H9 (cell line): ENCODE measurements around the gene SRL. TPM values are rescaled to one million over a fixed set of nuclear protein-coding genes. Genes with fewer than 3 reads are reported as not detected.

ENCODE experiments used
- DNase-seq: peaks from one replicate; pipeline ENCODE4 v3.0.0-alpha.2; 2017
- H2AFZ ChIP-seq: one replicate; pipeline ENCODE4 v1.6.1; 2013; ENCODE audit warnings: mild to moderate bottlenecking, low read length, control low read depth, moderate library complexity
- H2AK5ac ChIP-seq: 2 replicates; pipeline ENCODE4 v1.6.1; 2013; ENCODE audit warnings: low read length, control low read depth, mixed read lengths; ENCODE audit not compliant: insufficient read length
- H2BK120ac ChIP-seq: one replicate; pipeline ENCODE4 v1.6.1; 2013; ENCODE audit warnings: low read depth, mild to moderate bottlenecking, low read length, control low read depth, inconsistent platforms; ENCODE audit not compliant: poor library complexity, severe bottlenecking
- H2BK12ac ChIP-seq: 2 replicates; pipeline ENCODE4 v1.6.1; 2013; ENCODE audit warnings: low read length, control low read depth, mixed read lengths, low read depth; ENCODE audit not compliant: insufficient read length
- H2BK15ac ChIP-seq: 2 replicates; pipeline ENCODE4 v1.6.1; 2013; ENCODE audit warnings: low read depth, low read length, control low read depth
- H2BK20ac ChIP-seq: one replicate; pipeline ENCODE4 v1.6.1; 2013; ENCODE audit warnings: low read depth, mild to moderate bottlenecking, low read length, control low read depth, inconsistent platforms; ENCODE audit not compliant: poor library complexity, severe bottlenecking
- H2BK5ac ChIP-seq: 2 replicates; pipeline ENCODE4 v1.6.1; 2013; ENCODE audit warnings: low read length, control low read depth, mixed read lengths; ENCODE audit not compliant: insufficient read length
- H3K14ac ChIP-seq: 2 replicates; pipeline ENCODE4 v1.6.1; 2013; ENCODE audit warnings: low read length, control low read depth; ENCODE audit not compliant: insufficient read depth
- H3K18ac ChIP-seq: 2 replicates; pipeline ENCODE4 v1.6.1; 2013; ENCODE audit warnings: low read depth, mild to moderate bottlenecking, mixed read lengths, low read length, control low read depth; ENCODE audit not compliant: insufficient read length
- H3K23ac ChIP-seq: 2 replicates; pipeline ENCODE4 v1.6.1; 2013; ENCODE audit warnings: low read length, control low read depth, mixed read lengths, low read depth; ENCODE audit not compliant: insufficient read length
- H3K23me2 ChIP-seq: 2 replicates; pipeline ENCODE4 v1.6.1; 2013; ENCODE audit warnings: low read depth, mild to moderate bottlenecking, mixed read lengths, low read length, control low read depth; ENCODE audit not compliant: insufficient read length, poor library complexity, severe bottlenecking
- H3K27ac ChIP-seq: 2 replicates; pipeline ENCODE4 v1.5.1; 2013; ENCODE audit warnings: low read length, control low read depth, mixed read lengths, low read depth; ENCODE audit not compliant: insufficient read length
- H3K27me3 ChIP-seq: 2 replicates; pipeline ENCODE4 v1.6.1; 2013; ENCODE audit warnings: low read length, control low read depth, inconsistent platforms; ENCODE audit not compliant: insufficient read depth
- H3K4ac ChIP-seq: 2 replicates; pipeline ENCODE4 v1.6.1; 2013; ENCODE audit warnings: low read depth, mild to moderate bottlenecking, control low read depth, inconsistent platforms, low read length, moderate library complexity
- H3K4me1 ChIP-seq: 2 replicates; pipeline ENCODE4 v1.6.1; 2013; ENCODE audit warnings: low read length, control low read depth, inconsistent platforms; ENCODE audit not compliant: insufficient read depth
- H3K4me2 ChIP-seq: 2 replicates; pipeline ENCODE4 v1.6.1; 2013; ENCODE audit warnings: low read length, control low read depth, mixed read lengths; ENCODE audit not compliant: insufficient read length, insufficient read depth
- H3K56ac ChIP-seq: 2 replicates; pipeline ENCODE4 v1.6.1; 2013; ENCODE audit warnings: low read depth, mild to moderate bottlenecking, mixed read lengths, low read length, control low read depth; ENCODE audit not compliant: insufficient read length
- H3K79me1 ChIP-seq: 2 replicates; pipeline ENCODE4 v1.6.1; 2013; ENCODE audit warnings: low read depth, mild to moderate bottlenecking, moderate library complexity, low read length, control low read depth, inconsistent platforms; ENCODE audit not compliant: insufficient read depth, poor library complexity, severe bottlenecking
- H3K79me2 ChIP-seq: 2 replicates; pipeline ENCODE4 v1.6.1; 2013; ENCODE audit warnings: low read length, control low read depth, inconsistent platforms; ENCODE audit not compliant: insufficient read depth
- H3K9ac ChIP-seq: 2 replicates; pipeline ENCODE4 v1.6.1; 2013; ENCODE audit warnings: low read length, control low read depth, mixed read lengths; ENCODE audit not compliant: insufficient read length; ENCODE audit errors: extremely low read depth
- H3K9me3 ChIP-seq: one replicate; pipeline ENCODE4 v1.6.1; 2013; ENCODE audit warnings: low read depth, low read length, inconsistent platforms; ENCODE audit not compliant: control insufficient read depth
- H3T11ph ChIP-seq: one replicate; pipeline ENCODE4 v1.6.1; 2013; ENCODE audit warnings: mild to moderate bottlenecking, low read length, control low read depth, inconsistent platforms
- H4K20me1 ChIP-seq: one replicate; pipeline ENCODE4 v1.6.1; 2013; ENCODE audit not compliant: control insufficient read depth, insufficient read length, insufficient read depth
- H4K5ac ChIP-seq: 2 replicates; pipeline ENCODE4 v1.6.1; 2013; ENCODE audit warnings: low read depth, mild to moderate bottlenecking, mixed read lengths, low read length, control low read depth; ENCODE audit not compliant: insufficient read length
- H4K8ac ChIP-seq: replicated peaks from 2 replicates; pipeline ENCODE4 v1.6.1; 2013; ENCODE audit warnings: low read length, control low read depth, mixed read lengths, low read depth; ENCODE audit not compliant: insufficient read length
- H4K91ac ChIP-seq: 2 replicates; pipeline ENCODE4 v1.6.1; 2013; ENCODE audit warnings: low read depth, mild to moderate bottlenecking, moderate library complexity, mixed read lengths, low read length, control low read depth; ENCODE audit not compliant: insufficient read length
- H3K27ac Mint-ChIP-seq, 3 experiments: 2 replicates in 2 of 3; 3 replicates in 1 of 3; pipeline ENCODE4 v1.8.0; 2020 to 2021; ENCODE audit warnings: mixed read lengths in 3 of 3, mild to moderate bottlenecking in 1 of 3, moderate library complexity in 1 of 3
- H3K27me3 Mint-ChIP-seq: 2 replicates; pipeline ENCODE4 v1.8.0; 2021; ENCODE audit warnings: low read depth, mild to moderate bottlenecking, moderate library complexity, mixed read lengths
- H3K36me3 Mint-ChIP-seq, 3 experiments: 2 replicates in 2 of 3; 3 replicates in 1 of 3; pipeline ENCODE4 v1.8.0; 2020 to 2021; ENCODE audit warnings: low read depth in 3 of 3, mixed read lengths in 3 of 3; ENCODE audit not compliant: insufficient read depth in 1 of 3
- H3K4me1 Mint-ChIP-seq, 2 experiments: 2 replicates each; pipeline ENCODE4 v1.8.0; 2020; ENCODE audit warnings: mixed read lengths in 2 of 2
- H3K4me3 Mint-ChIP-seq, 2 experiments: 2 replicates in 1 of 2; 3 replicates in 1 of 2; pipeline ENCODE4 v1.8.0; 2020 to 2021; ENCODE audit warnings: mild to moderate bottlenecking in 2 of 2, mixed read lengths in 2 of 2, moderate library complexity in 1 of 2
- H3K9me3 Mint-ChIP-seq, 2 experiments: 2 replicates in 1 of 2; 3 replicates in 1 of 2; pipeline ENCODE4 v1.8.0; 2020; ENCODE audit warnings: mild to moderate bottlenecking in 2 of 2, mixed read lengths in 2 of 2, moderate library complexity in 1 of 2
- CTCF ChIP-seq: fragments of 200-600 bp; sonication (generic); conservative IDR thresholded peaks from 3 replicates; pipeline ENCODE4 v1.8.0; 2021; ENCODE audit warnings: antibody characterized with exemption, mild to moderate bottlenecking
- WGBS: extraction: QIAGEN DNeasy Blood & Tissue Kit; methylation state at CpG from one replicate; pipeline ENCODE4 v1.1.7; 2013; ENCODE audit warnings: missing lambda C conversion rate, low lambda C conversion rate, mixed read lengths; ENCODE audit not compliant: insufficient read length; ENCODE audit errors: extremely low coverage; 5-methylcytosine and 5-hydroxymethylcytosine counted together
- total RNA-seq: library from RNA; stranded (reverse); gene quantifications from 2 replicates; pipeline ENCODE4 v1.2.1, GENCODE V29; 2021

Gene SRL
- total RNA-seq, 1 experiment from 2014 or later: not detected

GRCh38 chr16:4245077-4245791, 3.4 kb upstream of the SRL start:
- Histone ChIP-seq H4K91ac (no peak overlapping the region), H3K23me2 (no peaks in the 10 kb centered on the region), H3K79me1 (no peaks in the 10 kb centered on the region), H4K5ac (no peak overlapping the region), H3K56ac (no peak overlapping the region), H3K9ac (no peak overlapping the region), H3T11ph (no peak overlapping the region), H2BK120ac (no peak overlapping the region), H3K27me3 (no peaks in the 10 kb centered on the region), H3K14ac (no peak overlapping the region), H3K79me2 (no peaks in the 10 kb centered on the region), H3K9me3 (no peaks in the 10 kb centered on the region), H3K4ac (no peak overlapping the region), H3K4me2 (no peak overlapping the region), H2BK5ac (no peak overlapping the region), H3K27ac (no peak overlapping the region), H3K23ac (no peak overlapping the region), H4K8ac (no peak overlapping the region), H2BK12ac (no peak overlapping the region), H2BK15ac (no peak overlapping the region), H2BK20ac (no peak overlapping the region), H3K4me1 (no peaks in the 10 kb centered on the region; the same call in 1 of the 2 replicates), H3K18ac (no peak overlapping the region), H2AFZ (no peak overlapping the region), H2AK5ac (no peak overlapping the region), H4K20me1 (no peaks in the 10 kb centered on the region)
- no peak for TF ChIP-seq CTCF
- WGBS: no CpG with 5 or more reads among the region's 13 CpGs
- H3K9me3 Mint-ChIP-seq: peaks cover 7 to 12% of the 10 kb centered on the region in 2 experiments; a peak in 4 of 5 replicates
- H3K27me3 Mint-ChIP-seq: peaks cover 4% of the 10 kb centered on the region
- peaks cover 3 to 11% (median 10%) of the 10 kb centered on the region in 3 experiments for H3K36me3 Mint-ChIP-seq
- H3K4me3 Mint-ChIP-seq: 0 out of 5 replicates have a peak overlapping the region, but pooled peaks of 1 of the 2 experiments have one; percentile 21
- H3K4me1 Mint-ChIP-seq: peaks cover 21 to 31% of the 10 kb centered on the region in 2 experiments
- peak overlapping the region in 1 of 3 experiments; percentile 64; a peak in 3 of 7 replicates for H3K27ac Mint-ChIP-seq
- DNase-seq: no peak
